CD14-positive monocyte (primary cell): ENCODE results near the gene GIGYF2. TPM values are rescaled to one million over a fixed set of nuclear protein-coding genes. Genes with fewer than 3 reads are reported as not detected.

Source experiments
- DNase-seq, 3 donors: peaks; one replicate each; pipeline ENCODE4 v3.0.0-alpha.2; 2011 to 2022
- H2AFZ ChIP-seq: 2 replicates; pipeline ENCODE4 v1.6.0; 2012; ENCODE audit warnings: mild to moderate bottlenecking, low read depth, low read length, inconsistent platforms; ENCODE audit not compliant: insufficient read depth, poor library complexity, severe bottlenecking
- H3K27ac ChIP-seq, 2 donors: 1 replicate in 1 of 2; 2 replicates in 1 of 2; pipeline ENCODE4 v1.5.1; 2012 to 2013; ENCODE audit warnings: low read length in 2 of 2, control low read depth in 1 of 2, inconsistent platforms in 1 of 2, low read depth in 1 of 2, mild to moderate bottlenecking in 1 of 2
- H3K27me3 ChIP-seq, 2 donors: one replicate each; pipeline versions ENCODE4 v1.6.0 to v1.6.1; 2011 to 2013; ENCODE audit warnings: low read length in 2 of 2; ENCODE audit not compliant: control insufficient read depth in 2 of 2, insufficient read depth in 2 of 2
- H3K36me3 ChIP-seq, 2 donors: replicated peaks in 1 of 2; 1 replicate in 1 of 2; 2 replicates in 1 of 2; pipeline versions ENCODE4 v1.5.1 to v1.6.1; 2012 to 2013; ENCODE audit warnings: low read length in 2 of 2, control low read depth in 1 of 2, inconsistent platforms in 1 of 2, mild to moderate bottlenecking in 1 of 2; ENCODE audit not compliant: insufficient read depth in 2 of 2, control insufficient read depth in 1 of 2
- H3K4me1 ChIP-seq, 2 donors: 1 replicate in 1 of 2; 2 replicates in 1 of 2; pipeline versions ENCODE4 v1.5.1 to v1.6.1; 2012 to 2013; ENCODE audit warnings: low read length in 2 of 2, control low read depth in 1 of 2, inconsistent platforms in 1 of 2, mild to moderate bottlenecking in 1 of 2, moderate library complexity in 1 of 2; ENCODE audit not compliant: insufficient read depth in 2 of 2, control insufficient read depth in 1 of 2
- H3K4me2 ChIP-seq: replicated peaks from 2 replicates; pipeline ENCODE3; 2012; ENCODE audit warnings: low read length, moderate library complexity, mild to moderate bottlenecking; ENCODE audit not compliant: poor library complexity, severe bottlenecking; ENCODE audit errors: extremely low read depth
- H3K4me3 ChIP-seq, 3 experiments: fragments of 200-600 bp in 1 of 3; sonication (generic) in 1 of 3; replicated peaks in 1 of 3; 1 replicate in 2 of 3; 2 replicates in 1 of 3; pipeline ENCODE4 v1.5.1; 2011 to 2013; ENCODE audit warnings: low read length in 3 of 3, mild to moderate bottlenecking in 3 of 3, control low read depth in 2 of 3, low read depth in 2 of 3, inconsistent platforms in 1 of 3, moderate library complexity in 1 of 3
- H3K79me2 ChIP-seq: 2 replicates; pipeline ENCODE4 v1.6.0; 2012; ENCODE audit warnings: mild to moderate bottlenecking, control low read depth, inconsistent platforms, low read length, moderate library complexity; ENCODE audit not compliant: insufficient read depth
- H3K9ac ChIP-seq: 2 replicates; pipeline ENCODE4 v1.6.0; 2017; ENCODE audit warnings: low read length, mild to moderate bottlenecking; ENCODE audit not compliant: insufficient read depth, poor library complexity, severe bottlenecking
- H3K9me3 ChIP-seq, 2 donors: replicated peaks in 1 of 2; 1 replicate in 1 of 2; 2 replicates in 1 of 2; pipeline versions ENCODE4 v1.5.1 to v1.6.1; 2012 to 2013; ENCODE audit warnings: low read length in 2 of 2, control low read depth in 1 of 2; ENCODE audit not compliant: control insufficient read depth in 1 of 2, insufficient read depth in 1 of 2
- H4K20me1 ChIP-seq: 2 replicates; pipeline ENCODE4 v1.6.0; 2012; ENCODE audit warnings: mild to moderate bottlenecking, low read length, control low read depth, moderate library complexity; ENCODE audit not compliant: insufficient read depth
- H3K27ac Mint-ChIP-seq, 7 donors: one replicate each; pipeline ENCODE4 v1.8.0; 2020; ENCODE audit warnings: mild to moderate bottlenecking in 7 of 7, mixed read lengths in 7 of 7, moderate library complexity in 6 of 7, inconsistent platforms in 2 of 7
- H3K27me3 Mint-ChIP-seq, 3 donors: one replicate each; pipeline ENCODE4 v1.8.0; 2021 to 2022; ENCODE audit warnings: low read depth in 3 of 3, mild to moderate bottlenecking in 3 of 3, mixed read lengths in 3 of 3, moderate library complexity in 3 of 3, inconsistent platforms in 1 of 3
- H3K36me3 Mint-ChIP-seq, 2 donors: one replicate each; pipeline ENCODE4 v1.8.0; 2020; ENCODE audit warnings: mixed read lengths in 2 of 2, inconsistent platforms in 1 of 2, mild to moderate bottlenecking in 1 of 2
- H3K4me1 Mint-ChIP-seq: one replicate; pipeline ENCODE4 v1.8.0; 2020; ENCODE audit warnings: mild to moderate bottlenecking, mixed read lengths
- H3K4me3 Mint-ChIP-seq, 2 donors: one replicate each; pipeline ENCODE4 v1.8.0; 2020; ENCODE audit warnings: mild to moderate bottlenecking in 2 of 2, mixed read lengths in 2 of 2, moderate library complexity in 1 of 2
- H3K9me3 Mint-ChIP-seq, 7 donors: one replicate each; pipeline ENCODE4 v1.8.0; 2020 to 2022; ENCODE audit warnings: mixed read lengths in 7 of 7, mild to moderate bottlenecking in 6 of 7, moderate library complexity in 6 of 7, inconsistent platforms in 2 of 7
- CTCF ChIP-seq: fragments of 200-600 bp; IDR thresholded peaks from one replicate; pipeline ENCODE4 v1.8.0; 2022; ENCODE audit warnings: antibody characterized with exemption, mild to moderate bottlenecking
- WGBS: methylation state at CpG from one replicate; pipeline ENCODE4 v1.1.5; 2013; ENCODE audit warnings: missing lambda C conversion rate; ENCODE audit not compliant: insufficient coverage; 5-methylcytosine and 5-hydroxymethylcytosine counted together
- intact Hi-C, 2 donors: fragments of 100-400 bp; cut with micrococcal nuclease; formaldehyde crosslinking; loops; one replicate each; pipeline versions ENCODE4 v1.15.0 to v1.15.1; 2023
- polyA plus RNA-seq, 3 donors: library from polyadenylated mRNA; depleted of rRNA in 1 of 3; unstranded in 2 of 3; stranded (reverse) in 1 of 3; fragments of 300-500 nt in 2 of 3; fragments of >200 nt in 1 of 3; fragmentation: Illumina TruSeq in 2 of 3; gene quantifications; 1 replicate in 2 of 3; 2 replicates in 1 of 3; pipeline ENCODE4 v1.2.3, GENCODE V29; 2012 to 2021

Gene GIGYF2
- polyA plus RNA-seq, 3 donors: 7.7 to 20.7 (median 17.3) TPM

GRCh38 chr2:232779465-232779864, 82.3 kb downstream of the GIGYF2 start:
- Histone ChIP-seq H2AFZ (no peak overlapping the region), H3K79me2 (no peaks in the 10 kb centered on the region), H3K36me3 (peaks cover 25 to 61% of the 10 kb centered on the region in 2 donors), H3K9me3 (no peaks in the 10 kb centered on the region), H3K4me2 (no peak overlapping the region), H3K27ac (no peak overlapping the region), H3K9ac (no peak overlapping the region), H4K20me1 (no peaks in the 10 kb centered on the region), H3K4me3 (no peak overlapping the region), H3K27me3 (no peaks in the 10 kb centered on the region), H3K4me1 (no peaks in the 10 kb centered on the region)
- no peak overlapping the region for H3K4me3 Mint-ChIP-seq
- DNase-seq: no peak
- H3K27ac Mint-ChIP-seq: no peak overlapping the region
- intact Hi-C loops: no loop called here
- H3K4me1 Mint-ChIP-seq: no peaks in the 10 kb centered on the region
- H3K36me3 Mint-ChIP-seq: peaks cover 37 to 45% of the 10 kb centered on the region in 2 donors
- H3K9me3 Mint-ChIP-seq: no peaks in the 10 kb centered on the region
- 100% methylated on average over 1 of the region's 3 CpGs for WGBS
- TF ChIP-seq CTCF: no peak
- no peaks in the 10 kb centered on the region for H3K27me3 Mint-ChIP-seq

DNA sequence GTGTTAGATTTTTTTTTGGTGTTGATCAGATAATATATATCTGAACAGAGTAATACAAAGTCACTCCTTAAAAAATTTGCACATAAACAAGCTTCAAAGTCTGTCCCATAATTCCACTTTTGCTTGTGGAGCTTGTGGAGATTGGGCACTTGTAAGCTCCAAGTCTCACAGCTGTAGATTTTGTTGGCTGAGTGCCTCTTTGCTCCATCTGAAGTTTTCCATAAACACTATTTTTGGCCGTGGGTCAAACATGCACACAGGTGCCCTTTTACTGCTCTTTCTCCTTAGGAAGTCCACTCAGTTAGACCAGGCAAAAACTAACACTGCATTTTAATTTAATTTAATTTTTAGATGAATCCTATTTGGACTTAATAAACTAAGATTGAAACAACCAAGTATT, 82.8 kb downstream of the GIGYF2 start:
- H4K20me1 ChIP-seq: no peaks in the 10 kb centered on the region
- H3K27me3 ChIP-seq: no peaks in the 10 kb centered on the region
- H3K9ac ChIP-seq: no peak overlapping the region
- H3K9me3 ChIP-seq: no peaks in the 10 kb centered on the region
- H3K4me2 ChIP-seq: no peak overlapping the region
- H3K4me3 ChIP-seq: no peak overlapping the region
- Mint-ChIP-seq H3K27ac (no peak overlapping the region), H3K4me1 (no peaks in the 10 kb centered on the region), H3K36me3 (peaks cover 37 to 47% of the 10 kb centered on the region in 2 donors), H3K9me3 (no peaks in the 10 kb centered on the region), H3K4me3 (no peak overlapping the region), H3K27me3 (no peaks in the 10 kb centered on the region)
- no peaks in the 10 kb centered on the region for H3K79me2 ChIP-seq
- no peak for TF ChIP-seq CTCF
- no peak for DNase-seq
- no peaks in the 10 kb centered on the region for H3K4me1 ChIP-seq
- no peak overlapping the region for H3K27ac ChIP-seq
- H2AFZ ChIP-seq: no peak overlapping the region
- intact Hi-C loops: no loop called here
- H3K36me3 ChIP-seq: peaks cover 25 to 61% of the 10 kb centered on the region in 2 donors
- no CpG with 5 or more reads among the region's 1 CpG for WGBS
